Measurements from ENCODE around the gene GRM7.

Gene GRM7

DNA sequence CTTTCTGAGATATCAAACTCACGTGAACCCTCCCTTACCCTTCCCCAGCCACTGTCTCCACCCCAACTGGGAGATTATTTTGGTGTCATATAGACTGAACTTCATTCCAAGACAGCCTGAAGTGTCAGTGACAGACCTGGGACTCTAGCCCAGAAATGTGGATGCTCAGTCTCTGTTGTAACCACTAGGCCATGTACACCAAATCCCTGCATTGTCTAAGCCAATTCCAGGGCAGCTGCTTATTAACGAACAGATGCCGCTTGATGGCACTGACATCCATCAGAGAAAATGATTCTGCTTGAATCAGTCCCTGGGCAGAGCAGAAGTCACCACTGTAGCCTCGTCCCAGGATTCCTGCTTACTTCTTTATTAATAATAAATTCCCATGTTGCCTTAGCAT lies 305.5 kb downstream of the GRM7 start:
- H3K27me3 Mint-ChIP-seq: no peaks in the 10 kb centered on the region
- H3K36me3 Mint-ChIP-seq: no peaks in the 10 kb centered on the region
- no peaks in the 10 kb centered on the region for H3K4me1 Mint-ChIP-seq
- no peaks in the 10 kb centered on the region for H3K9me3 Mint-ChIP-seq
- no peak overlapping the region for H3K27ac Mint-ChIP-seq
- ATAC-seq: no peak
- H3K4me3 Mint-ChIP-seq: no peak overlapping the region

DNA sequence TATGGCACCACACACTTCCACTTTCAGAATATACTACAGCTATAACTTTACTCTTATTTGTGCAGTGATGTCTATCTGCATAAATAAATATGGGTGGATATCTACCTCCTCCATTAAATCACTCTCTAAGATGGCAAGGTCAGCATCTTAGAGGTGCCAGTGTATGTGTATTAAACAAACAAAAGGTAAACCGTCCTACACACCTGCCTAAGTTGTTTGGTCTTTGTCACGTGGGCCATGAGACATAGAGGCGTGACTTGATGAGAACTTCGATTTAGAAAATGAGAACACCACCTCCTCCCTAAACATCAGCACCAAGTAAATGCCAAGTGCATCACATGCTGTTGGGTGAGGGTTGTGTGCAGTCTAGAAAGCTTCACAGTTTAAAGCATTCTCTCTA lies 310.6 kb downstream of the GRM7 start:
- Mint-ChIP-seq H3K4me1 (no peaks in the 10 kb centered on the region), H3K27ac (no peak overlapping the region), H3K27me3 (no peaks in the 10 kb centered on the region), H3K9me3 (no peaks in the 10 kb centered on the region), H3K4me3 (no peak overlapping the region), H3K36me3 (no peaks in the 10 kb centered on the region)
- no peak for ATAC-seq

DNA sequence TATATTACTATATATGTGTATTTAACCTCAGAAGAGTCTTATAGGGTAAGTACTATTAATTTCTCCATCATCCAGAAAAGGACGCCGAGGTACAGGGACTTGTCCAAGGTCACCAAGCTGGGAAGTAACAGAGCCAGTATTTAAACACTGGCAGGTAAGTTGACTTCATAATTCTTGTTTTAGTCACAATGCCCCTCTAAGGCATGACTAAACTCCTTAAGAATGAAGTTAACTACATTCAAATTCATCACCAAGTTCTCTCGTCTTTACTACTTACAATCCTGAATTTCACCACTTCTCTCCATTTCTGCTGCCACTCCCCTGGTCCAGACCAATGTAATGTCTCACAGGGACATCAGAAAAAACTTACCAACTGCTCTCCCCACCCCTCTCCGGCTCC lies 312.1 kb downstream of the GRM7 start:
- Mint-ChIP-seq H3K27ac (no peak overlapping the region), H3K4me1 (no peaks in the 10 kb centered on the region), H3K4me3 (no peak overlapping the region), H3K36me3 (no peaks in the 10 kb centered on the region), H3K27me3 (no peaks in the 10 kb centered on the region), H3K9me3 (peaks cover 3% of the 10 kb centered on the region)
- ATAC-seq: no peak

DNA sequence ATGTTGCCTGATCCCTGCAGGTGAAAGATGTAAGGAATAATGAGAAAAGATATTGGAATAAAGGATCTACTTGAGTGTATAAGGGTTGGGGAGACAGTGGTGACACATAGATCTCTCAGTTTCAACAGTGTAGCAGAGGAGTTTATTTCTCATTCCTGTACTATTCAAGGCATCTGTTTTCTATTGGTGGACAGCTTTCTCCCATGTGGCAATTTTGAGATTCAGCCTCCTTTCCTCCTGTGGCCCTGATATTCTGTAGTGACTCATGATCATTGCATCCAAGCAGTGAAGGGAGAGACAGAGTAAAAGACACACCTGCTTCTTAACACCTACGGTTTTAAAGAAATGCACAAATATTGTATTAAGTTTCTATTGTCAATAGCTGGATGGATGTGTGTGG lies 327.6 kb downstream of the GRM7 start:
- H3K4me3 Mint-ChIP-seq: no peak overlapping the region
- ATAC-seq: no peak
- H3K27ac Mint-ChIP-seq: no peak overlapping the region
- no peaks in the 10 kb centered on the region for H3K4me1 Mint-ChIP-seq
- H3K27me3 Mint-ChIP-seq: no peaks in the 10 kb centered on the region
- H3K36me3 Mint-ChIP-seq: no peaks in the 10 kb centered on the region
- H3K9me3 Mint-ChIP-seq: peaks cover 3% of the 10 kb centered on the region

DNA sequence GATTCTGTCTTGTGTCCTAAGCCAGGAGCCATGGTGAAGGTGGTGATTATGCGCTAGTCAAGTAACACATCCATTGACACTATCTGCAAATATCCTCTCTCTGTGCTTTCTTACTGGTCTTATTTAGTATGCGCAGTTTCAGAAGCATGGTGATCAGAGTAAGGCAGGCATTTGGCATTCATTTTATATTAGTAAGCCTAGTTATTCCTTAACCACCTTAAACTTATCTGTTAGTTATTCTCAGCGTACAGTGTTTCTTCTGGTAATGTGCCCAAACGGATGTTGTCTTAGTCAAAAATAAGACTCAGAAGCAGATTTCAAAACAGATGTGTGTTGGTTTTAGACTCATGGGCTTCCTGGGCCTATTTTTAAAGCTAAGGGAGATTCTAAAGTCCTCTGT lies 329.2 kb downstream of the GRM7 start:
- no peaks in the 10 kb centered on the region for H3K27me3 Mint-ChIP-seq
- no peak overlapping the region for H3K27ac Mint-ChIP-seq
- ATAC-seq: no peak
- H3K4me1 Mint-ChIP-seq: no peaks in the 10 kb centered on the region
- H3K9me3 Mint-ChIP-seq: peaks cover 3% of the 10 kb centered on the region
- H3K4me3 Mint-ChIP-seq: no peak overlapping the region
- H3K36me3 Mint-ChIP-seq: no peaks in the 10 kb centered on the region

DNA sequence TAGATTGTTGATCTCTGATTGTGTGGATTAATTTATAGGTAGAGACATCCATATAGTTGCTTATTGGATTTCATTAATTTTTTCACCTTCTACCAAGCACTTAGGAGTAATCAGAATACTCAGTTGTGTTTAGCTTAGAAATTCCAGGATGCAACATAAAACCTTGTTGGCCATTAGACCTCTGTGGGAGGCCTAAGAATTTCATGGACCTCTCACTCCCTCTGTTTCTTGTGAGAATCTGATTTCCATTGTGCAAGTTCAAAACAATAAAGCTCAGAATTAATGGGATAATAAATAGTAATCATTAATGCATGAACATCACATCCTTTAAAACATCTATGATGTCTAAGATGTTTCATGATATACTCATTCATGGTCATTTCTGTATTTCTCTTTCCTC lies 332.4 kb downstream of the GRM7 start:
- no peaks in the 10 kb centered on the region for H3K36me3 Mint-ChIP-seq
- no peak for ATAC-seq

DNA sequence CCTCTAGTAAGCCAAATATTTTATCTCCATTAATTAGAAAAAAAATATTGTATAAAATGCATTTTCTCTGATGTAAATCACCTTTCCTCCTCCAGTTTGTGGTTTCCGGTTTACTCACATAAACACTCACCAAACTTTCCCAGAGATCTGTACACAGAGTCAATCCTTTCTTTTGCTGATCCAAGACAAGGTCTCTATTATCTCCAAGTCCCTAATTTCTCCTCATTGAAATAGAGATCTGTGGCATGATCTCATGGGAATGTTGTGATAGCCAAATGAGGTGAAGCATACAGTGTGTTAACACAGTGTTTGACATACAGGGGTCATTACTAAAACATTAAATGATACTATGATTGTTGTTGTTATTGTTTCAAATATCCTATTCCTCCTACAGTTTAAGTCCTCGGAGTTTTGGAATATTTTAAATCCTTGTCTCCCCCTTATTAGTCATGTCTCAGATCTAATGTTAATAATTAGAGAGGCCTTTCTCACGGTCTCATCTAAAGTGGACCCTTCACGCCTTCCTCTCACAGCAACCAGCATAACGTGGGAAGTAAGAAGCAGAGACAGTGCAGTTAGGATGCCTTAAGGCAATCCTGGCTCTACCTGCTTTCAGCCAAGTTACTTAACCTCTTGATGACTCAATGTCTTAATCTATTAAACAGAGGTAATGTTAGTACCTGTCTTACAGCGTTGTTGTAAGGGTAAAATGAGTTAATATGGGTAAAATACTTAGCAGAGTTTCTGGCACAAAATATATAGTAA lies 333.3 kb downstream of the GRM7 start:
- Mint-ChIP-seq H3K36me3 (no peaks in the 10 kb centered on the region), H3K9me3 (peaks cover 3% of the 10 kb centered on the region), H3K4me1 (no peaks in the 10 kb centered on the region), H3K27ac (no peak overlapping the region), H3K4me3 (no peak overlapping the region), H3K27me3 (no peaks in the 10 kb centered on the region)
- no peak for ATAC-seq

More for the DNA sequence above, 332.4 kb downstream of the GRM7 start:
- peaks cover 3% of the 10 kb centered on the region for H3K9me3 Mint-ChIP-seq
- H3K4me3 Mint-ChIP-seq: no peak overlapping the region
- H3K27ac Mint-ChIP-seq: no peak overlapping the region
- no peaks in the 10 kb centered on the region for H3K27me3 Mint-ChIP-seq
- H3K4me1 Mint-ChIP-seq: no peaks in the 10 kb centered on the region

DNA sequence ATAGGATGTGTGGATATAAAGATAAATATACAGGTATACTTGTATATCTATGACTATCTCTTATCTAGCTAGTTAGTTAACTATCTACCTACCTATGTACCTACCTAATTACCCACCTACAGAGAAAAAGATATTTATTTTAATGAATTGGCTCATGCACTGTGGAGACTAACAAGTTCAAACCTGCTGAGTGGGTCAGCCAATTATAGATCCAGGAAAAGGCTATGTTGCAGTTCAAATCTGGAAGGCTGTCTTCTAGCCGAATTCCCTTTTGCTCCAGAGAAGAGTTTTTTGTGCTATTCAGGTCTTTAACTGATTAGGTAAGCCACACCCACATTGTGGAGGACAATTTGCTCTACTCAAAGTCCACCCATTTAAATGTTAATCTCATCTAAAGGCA lies 335.0 kb downstream of the GRM7 start:
- peaks cover 7% of the 10 kb centered on the region for H3K9me3 Mint-ChIP-seq
- H3K4me3 Mint-ChIP-seq: no peak overlapping the region
- no peak overlapping the region for H3K27ac Mint-ChIP-seq
- no peaks in the 10 kb centered on the region for H3K27me3 Mint-ChIP-seq
- no peaks in the 10 kb centered on the region for H3K36me3 Mint-ChIP-seq
- no peak for ATAC-seq
- no peaks in the 10 kb centered on the region for H3K4me1 Mint-ChIP-seq

DNA sequence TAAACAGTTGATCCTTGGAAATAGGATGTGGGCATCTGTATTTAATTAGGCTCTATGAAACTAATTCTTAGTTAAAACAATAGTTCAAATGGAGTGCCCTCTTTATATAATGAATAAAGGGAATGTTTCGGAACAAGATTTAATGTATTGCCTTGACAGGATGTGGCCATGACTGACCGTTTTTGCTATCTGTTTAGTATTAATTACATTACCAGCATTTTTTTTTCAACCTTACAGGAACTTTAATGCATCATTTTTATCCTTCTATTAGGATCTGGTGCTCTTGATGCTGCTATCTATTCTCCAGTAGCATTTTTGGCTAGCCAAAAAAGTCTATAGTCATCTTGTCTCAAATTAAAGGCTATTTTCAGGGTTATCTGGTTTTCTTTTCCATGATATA lies 340.9 kb downstream of the GRM7 start:
- Mint-ChIP-seq H3K27me3 (no peaks in the 10 kb centered on the region), H3K27ac (no peak overlapping the region)
- no peak for ATAC-seq

DNA sequence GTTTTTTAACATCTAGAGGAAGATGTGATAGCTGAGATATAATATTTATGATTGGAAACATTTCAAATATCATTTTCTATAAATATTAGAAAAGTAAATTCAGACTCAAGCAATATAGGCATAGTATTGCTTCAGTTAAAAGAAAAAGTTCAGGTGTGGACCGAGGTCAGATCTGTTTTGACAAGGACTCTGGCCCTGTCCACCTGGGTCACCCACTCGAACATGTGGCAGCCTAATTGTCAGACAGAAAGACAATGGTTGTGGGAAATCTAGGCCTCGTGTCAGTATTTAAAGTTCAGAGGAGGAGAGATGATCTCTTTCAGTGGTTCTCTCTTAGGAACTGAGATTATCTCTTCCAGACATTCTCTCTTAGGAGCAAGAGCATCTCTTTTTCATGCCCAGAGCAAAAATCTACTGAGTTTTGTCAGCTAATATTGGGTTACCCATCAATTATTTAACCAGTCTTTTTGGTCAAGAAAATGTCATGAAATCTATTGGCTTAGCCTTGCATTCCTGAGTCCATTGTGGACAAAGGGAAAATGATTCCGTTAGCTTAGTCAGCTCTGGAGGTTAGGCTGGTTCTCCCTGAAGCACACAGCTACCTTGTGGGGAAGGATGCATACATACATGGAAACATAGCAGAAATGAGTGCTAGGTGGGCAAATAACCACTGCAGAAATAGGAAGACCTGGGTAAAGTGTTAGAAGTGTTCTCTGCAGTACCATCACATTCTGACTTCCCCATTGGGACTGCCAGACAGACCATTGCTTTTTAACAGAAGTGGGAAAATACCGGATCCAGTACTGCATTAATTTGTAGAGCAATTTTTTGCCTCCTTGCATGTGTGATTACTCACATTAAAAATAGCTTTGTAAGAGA lies 343.3 kb downstream of the GRM7 start:
- Mint-ChIP-seq H3K4me1 (peaks cover 6% of the 10 kb centered on the region), H3K27ac (no peak overlapping the region), H3K36me3 (no peaks in the 10 kb centered on the region), H3K4me3 (no peak overlapping the region), H3K9me3 (peaks cover 6% of the 10 kb centered on the region), H3K27me3 (no peaks in the 10 kb centered on the region)
- no peak for ATAC-seq

More for the DNA sequence above, 340.9 kb downstream of the GRM7 start:
- Mint-ChIP-seq H3K9me3 (peaks cover 6% of the 10 kb centered on the region), H3K4me1 (peaks cover 6% of the 10 kb centered on the region), H3K4me3 (no peak overlapping the region), H3K36me3 (no peaks in the 10 kb centered on the region)

DNA sequence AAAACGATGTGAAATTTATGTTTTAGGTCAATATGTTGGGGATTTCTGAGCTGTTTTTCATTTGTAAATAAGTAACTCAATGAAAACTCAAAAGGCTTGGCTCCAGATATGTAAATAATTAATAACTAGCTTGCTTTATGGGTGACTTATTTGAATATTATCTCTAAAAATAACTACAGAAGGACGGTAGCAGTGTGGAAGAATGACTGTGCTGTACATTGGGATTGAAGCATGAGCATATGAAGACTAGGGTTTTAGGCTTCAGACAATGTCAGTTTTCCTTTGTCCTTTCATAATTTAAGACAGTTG lies 343.9 kb downstream of the GRM7 start:
- Mint-ChIP-seq H3K36me3 (no peaks in the 10 kb centered on the region), H3K27me3 (no peaks in the 10 kb centered on the region), H3K9me3 (peaks cover 5% of the 10 kb centered on the region), H3K4me3 (no peak overlapping the region), H3K27ac (no peak overlapping the region), H3K4me1 (peaks cover 6% of the 10 kb centered on the region)
- no peak for ATAC-seq

DNA sequence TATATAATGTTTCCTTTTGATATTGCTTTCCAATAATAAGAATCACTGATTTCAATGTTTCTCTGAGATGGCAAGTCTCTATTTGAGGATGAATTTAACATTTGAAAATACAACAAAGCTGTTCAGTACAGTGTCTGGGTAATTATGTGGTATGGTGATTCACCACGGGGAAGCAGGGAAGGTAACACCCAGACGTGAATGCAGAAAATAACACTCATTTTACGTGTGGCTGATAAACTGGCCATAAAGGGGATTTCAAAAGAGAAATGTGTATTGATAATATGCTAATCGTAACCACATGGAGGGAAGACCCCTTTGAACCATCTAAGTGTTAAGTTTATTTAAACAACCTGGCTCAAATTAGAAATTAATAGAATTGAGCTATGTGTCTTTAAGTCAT lies 344.6 kb downstream of the GRM7 start:
- no peaks in the 10 kb centered on the region for H3K36me3 Mint-ChIP-seq
- H3K9me3 Mint-ChIP-seq: peaks cover 3% of the 10 kb centered on the region
- peaks cover 6% of the 10 kb centered on the region for H3K4me1 Mint-ChIP-seq
- peak overlapping the region; percentile 21 for H3K4me3 Mint-ChIP-seq
- ATAC-seq: no peak
- H3K27me3 Mint-ChIP-seq: no peaks in the 10 kb centered on the region
- no peak overlapping the region for H3K27ac Mint-ChIP-seq

DNA sequence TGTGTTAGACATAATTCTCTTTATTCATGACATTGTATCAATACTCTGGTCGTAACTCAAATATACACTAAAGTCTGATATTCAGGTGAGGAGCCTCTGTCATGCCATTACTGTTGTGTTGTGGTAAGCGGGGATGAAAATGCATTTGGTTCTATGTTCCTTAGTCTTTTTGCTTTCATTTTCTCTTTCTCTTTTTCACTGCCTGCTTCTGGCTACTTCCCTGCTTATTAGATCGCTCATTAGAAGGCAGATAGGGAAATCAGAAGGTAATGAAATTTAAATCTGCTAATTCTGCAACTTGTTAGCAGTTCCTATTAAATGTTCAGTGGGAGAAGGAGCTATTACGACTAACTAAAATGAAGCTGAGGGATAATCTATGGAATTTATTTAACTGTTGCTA lies 345.0 kb downstream of the GRM7 start:
- Mint-ChIP-seq H3K4me1 (peaks cover 6% of the 10 kb centered on the region), H3K9me3 (peaks cover 3% of the 10 kb centered on the region), H3K27me3 (no peaks in the 10 kb centered on the region), H3K36me3 (no peaks in the 10 kb centered on the region), H3K4me3 (peak overlapping the region; percentile 14), H3K27ac (no peak overlapping the region)
- ATAC-seq: no peak

DNA sequence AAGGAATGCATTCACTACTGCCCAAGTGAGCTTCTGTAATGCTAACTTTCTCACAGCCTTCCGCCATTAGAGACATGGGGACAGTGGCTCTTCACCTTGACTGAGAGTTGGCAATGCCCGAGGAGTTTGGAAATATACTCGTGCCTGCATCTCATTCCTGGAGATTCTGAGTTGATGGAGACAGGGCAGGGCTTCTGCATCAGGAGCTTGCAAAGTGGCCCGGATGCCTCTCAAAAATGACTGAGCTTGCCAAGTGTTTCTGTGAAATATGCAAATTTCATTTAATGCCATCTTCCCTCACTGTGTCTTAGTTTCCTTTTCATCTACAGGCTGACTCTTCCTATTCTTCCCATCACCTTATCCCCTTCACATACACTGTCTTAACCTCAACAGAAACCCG lies 346.2 kb downstream of the GRM7 start:
- peaks cover 3% of the 10 kb centered on the region for H3K9me3 Mint-ChIP-seq
- no peak overlapping the region for H3K27ac Mint-ChIP-seq
- H3K4me1 Mint-ChIP-seq: peaks cover 6% of the 10 kb centered on the region
- no peaks in the 10 kb centered on the region for H3K27me3 Mint-ChIP-seq
- no peak for ATAC-seq
- no peak overlapping the region for H3K4me3 Mint-ChIP-seq
- no peaks in the 10 kb centered on the region for H3K36me3 Mint-ChIP-seq

DNA sequence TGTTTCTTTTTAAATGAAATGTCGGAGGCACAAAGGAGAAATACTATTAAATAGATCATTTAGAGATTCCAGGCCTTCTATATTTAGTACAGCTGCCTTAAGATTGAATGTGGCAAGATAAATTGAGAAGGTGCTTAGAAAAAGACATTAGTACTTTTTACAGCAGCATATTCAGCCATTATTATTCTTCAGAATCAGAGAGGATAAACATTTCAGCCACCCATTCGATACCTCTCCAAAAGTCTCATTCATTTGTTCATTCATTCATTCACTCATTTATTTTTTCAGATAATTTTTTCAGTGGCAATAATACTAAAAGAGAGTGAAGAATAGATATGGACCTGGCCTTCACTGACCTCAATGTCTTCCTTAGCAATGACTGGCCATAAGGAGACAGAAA lies 347.0 kb downstream of the GRM7 start:
- H3K27me3 Mint-ChIP-seq: no peaks in the 10 kb centered on the region
- H3K9me3 Mint-ChIP-seq: peaks cover 3% of the 10 kb centered on the region
- H3K27ac Mint-ChIP-seq: no peak overlapping the region

DNA sequence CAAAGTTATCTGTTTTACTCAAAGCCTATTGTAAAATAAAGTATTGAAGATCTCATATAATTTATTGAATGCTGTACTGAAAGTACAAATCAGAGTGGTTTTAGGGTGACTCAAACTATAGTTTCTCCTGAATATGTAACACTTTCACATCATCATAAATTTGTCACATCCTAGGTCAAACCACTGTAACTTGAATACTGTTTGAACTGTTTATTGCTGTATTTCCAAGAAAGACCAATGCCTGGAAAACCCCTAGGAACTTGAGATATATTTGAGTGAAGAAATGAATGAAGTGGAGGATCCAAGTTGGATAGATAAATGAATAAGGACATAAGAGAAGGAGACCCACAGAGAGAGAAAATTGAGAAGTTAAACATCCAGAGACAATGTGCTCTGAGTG lies 348.2 kb downstream of the GRM7 start:
- no peaks in the 10 kb centered on the region for H3K9me3 Mint-ChIP-seq
- no peak overlapping the region for H3K27ac Mint-ChIP-seq
- H3K4me1 Mint-ChIP-seq: peaks cover 6% of the 10 kb centered on the region
- H3K36me3 Mint-ChIP-seq: no peaks in the 10 kb centered on the region
- H3K27me3 Mint-ChIP-seq: no peaks in the 10 kb centered on the region
- ATAC-seq: no peak
- H3K4me3 Mint-ChIP-seq: no peak overlapping the region

More for the DNA sequence above, 347.0 kb downstream of the GRM7 start:
- Mint-ChIP-seq H3K4me3 (no peak overlapping the region), H3K36me3 (no peaks in the 10 kb centered on the region), H3K4me1 (peaks cover 6% of the 10 kb centered on the region)
- ATAC-seq: no peak
